AG10803 (cell line): ENCODE data around the gene MROH9.
"Not testable (repeated sequence)": the region's sequence is repeated elsewhere in the genome, so short reads cannot be mapped to it uniquely, and the experiment has no call there.

ENCODE experiments used
- DNase-seq: peaks from one replicate; pipeline ENCODE4 v3.0.0; 2010; ENCODE audit warnings: low read depth
- H3K4me3 ChIP-seq: 2 replicates; pipeline ENCODE4 v1.5.1; 2011; ENCODE audit warnings: mild to moderate bottlenecking, low read length, control low read depth
- CTCF ChIP-seq: conservative IDR thresholded peaks from 2 replicates; pipeline ENCODE4 v1.5.1; 2011; ENCODE audit warnings: mild to moderate bottlenecking, low read length, control low read depth, inconsistent platforms

The MROH9 gene

GRCh38 chr1:170929835-170930554, 5.3 kb upstream of the MROH9 start:
- H3K4me3 ChIP-seq: peak overlapping the region; percentile 24
- peak; percentile 79 for DNase-seq
- peak; percentile 88 for TF ChIP-seq CTCF

GRCh38 chr1:170931650-170932049, 3.7 kb upstream of the MROH9 start:
- no peak for TF ChIP-seq CTCF
- no peak overlapping the region for H3K4me3 ChIP-seq
- DNase-seq: no peak

- no peak overlapping the region for H3K4me3 ChIP-seq
- TF ChIP-seq CTCF: no peak
- no peak for DNase-seq
Measured at GRCh38 chr1:170932236-170932635, 3.1 kb upstream of the MROH9 start.

GRCh38 chr1:170938281-170938680, 2.9 kb downstream of the MROH9 start:
- TF ChIP-seq CTCF: no peak
- DNase-seq: no peak
- no peak overlapping the region for H3K4me3 ChIP-seq

GRCh38 chr1:170939476-170939875, 4.1 kb downstream of the MROH9 start:
- no peak overlapping the region for H3K4me3 ChIP-seq
- TF ChIP-seq CTCF: no peak
- no peak for DNase-seq

- DNase-seq, H3K4me3 ChIP-seq: not testable (repeated sequence)
Measured at GRCh38 chr1:170951744-170952143, 16.4 kb downstream of the MROH9 start.

GRCh38 chr1:170959385-170959784, 24.1 kb downstream of the MROH9 start:
- no peak for TF ChIP-seq CTCF
- no peak overlapping the region for H3K4me3 ChIP-seq
- peak; percentile 46 for DNase-seq

- TF ChIP-seq CTCF: no peak
- no peak overlapping the region for H3K4me3 ChIP-seq
- DNase-seq: no peak
Measured at GRCh38 chr1:170964506-170964905, 29.2 kb downstream of the MROH9 start.
